Panc1 (cell line): Measurements from ENCODE around the gene USP5. TPM values are rescaled to one million over a fixed set of nuclear protein-coding genes. Genes with fewer than 3 reads are reported as not detected.
"Not testable (repeated sequence)": the region's sequence is repeated elsewhere in the genome, so short reads cannot be mapped to it uniquely, and the experiment has no call there.

Source experiments
- ATAC-seq: fragments of 200-7000 bp; cut with Tn5 transposase; 2 replicates; pipeline ENCODE4 v1.9.1; 2020; ENCODE audit warnings: mild to moderate bottlenecking, moderate library complexity
- BruUV-seq: library from RNA; stranded (reverse); fragments of 400-500 nt; replicated peaks from 2 replicates; lab custom pipeline; 2021; lab: Mats Ljungman, UMichigan
- CTCF ChIA-PET: fragments of 300-600 bp; sonication (Branson Sonifier 250); formaldehyde crosslinking; loops from one replicate; lab custom pipeline; 2022; ENCODE audit warnings: antibody characterized with exemption; lab: Charles Lee
- POLR2A ChIA-PET: fragments of 300-600 bp; sonication (Branson Sonifier 250); formaldehyde crosslinking; loops from one replicate; lab custom pipeline; 2022; ENCODE audit warnings: antibody characterized with exemption; lab: Charles Lee
- DNase-seq: peaks from one replicate; pipeline ENCODE4 v3.0.0-alpha.2; 2010; ENCODE audit warnings: low read depth, low spot score
- H3K27ac ChIP-seq: 2 replicates; pipeline ENCODE4 v1.5.1; 2011; ENCODE audit warnings: mild to moderate bottlenecking, low read length, inconsistent platforms
- H3K27me3 ChIP-seq: fragments of 200-500 bp; sonication (Bioruptor generic); 2 replicates; pipeline ENCODE4 v1.6.0; 2014; ENCODE audit warnings: low read length, inconsistent platforms; ENCODE audit not compliant: control insufficient read depth, insufficient read depth
- H3K36me3 ChIP-seq: fragments of 200-500 bp; sonication (Bioruptor generic); 2 replicates; pipeline ENCODE4 v1.5.1; 2014; ENCODE audit warnings: inconsistent platforms, mild to moderate bottlenecking, low read length, moderate library complexity; ENCODE audit not compliant: control insufficient read depth, insufficient read depth
- H3K4me1 ChIP-seq: 2 replicates; pipeline ENCODE4 v1.5.1; 2011; ENCODE audit warnings: inconsistent platforms, mild to moderate bottlenecking, low read length, moderate library complexity; ENCODE audit not compliant: control insufficient read depth, insufficient read depth
- H3K4me3 ChIP-seq, 2 experiments: 2 replicates each; pipeline ENCODE4 v1.5.1; 2011 to 2012; ENCODE audit warnings: low read depth in 2 of 2, low read length in 2 of 2, mild to moderate bottlenecking in 2 of 2, inconsistent platforms in 1 of 2, moderate library complexity in 1 of 2
- H3K9me3 ChIP-seq: fragments of 200-500 bp; sonication (Bioruptor generic); 2 replicates; pipeline ENCODE4 v1.5.1; 2014; ENCODE audit warnings: low read depth, mild to moderate bottlenecking, inconsistent platforms, low read length, moderate library complexity; ENCODE audit not compliant: control insufficient read depth, insufficient read depth
- POLR2AphosphoS5 ChIP-seq: IDR thresholded peaks from 2 replicates; pipeline ENCODE4 v1.6.1; 2012; ENCODE audit warnings: mild to moderate bottlenecking, low read depth, low read length, moderate library complexity
- SIN3A ChIP-seq: IDR thresholded peaks from 2 replicates; pipeline ENCODE4 v1.6.1; 2012; ENCODE audit warnings: low read depth, mild to moderate bottlenecking, low read length, moderate library complexity, borderline replicate concordance; ENCODE audit not compliant: insufficient read depth
- TCF7L2 ChIP-seq: IDR thresholded peaks from 2 replicates; pipeline ENCODE4 v1.6.1; 2011; ENCODE audit warnings: mild to moderate bottlenecking, low read depth, low read length, inconsistent platforms
- in situ Hi-C: cut with HindIII; loops from 2 replicates; pipeline ENCODE4 v1.10.0; 2016; ENCODE audit warnings: low sequenced_read_pairs, low pct_unique_long_range_greater_than_20kb
- intact Hi-C: fragments of 100-400 bp; cut with micrococcal nuclease; formaldehyde crosslinking; loops from one replicate; pipeline ENCODE4 v1.10.0; 2022; ENCODE audit not compliant: unreplicated experiment
- total RNA-seq: library from RNA; stranded (reverse); gene quantifications from one replicate; pipeline ENCODE4 v1.2.1, GENCODE V29; 2021; ENCODE audit not compliant: unreplicated experiment
- TF ChIP-seq, protein P1 (sequence below), 2 experiments: IDR thresholded peaks; 2 replicates each; pipeline ENCODE4 v1.6.1; 2011 to 2012; ENCODE audit warnings: low read depth in 2 of 2, control low read depth in 1 of 2, low read length in 1 of 2, mild to moderate bottlenecking in 1 of 2, moderate library complexity in 1 of 2; ENCODE audit not compliant: insufficient read depth in 1 of 2
- TF ChIP-seq, protein P2 (sequence below): fragments of 450-650 bp; IDR thresholded peaks from 2 replicates; pipeline ENCODE4 v1.5.1; 2017; ENCODE audit warnings: mild to moderate bottlenecking

The USP5 gene
- total RNA-seq, 1 experiment from 2014 or later, result 104 TPM

DNA sequence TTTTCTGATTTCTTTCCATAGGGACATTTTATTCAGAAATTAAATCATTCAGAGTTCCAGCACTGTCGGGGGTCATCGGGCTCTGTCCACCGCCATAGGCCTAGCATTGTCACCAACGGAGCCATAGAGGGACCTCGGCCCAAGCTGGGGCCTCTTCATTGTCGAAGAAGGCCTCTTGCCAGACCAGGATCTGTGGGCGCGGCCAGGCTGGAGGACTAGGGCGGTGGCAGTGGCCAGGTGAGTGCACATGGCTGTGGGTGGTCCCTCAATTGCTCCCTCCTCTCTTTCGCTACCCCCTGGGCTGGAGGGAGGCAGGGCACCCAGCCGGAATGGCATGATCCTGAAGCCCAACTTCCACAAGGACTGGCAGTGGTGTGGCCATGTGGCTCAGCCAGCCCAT is 31.7 kb downstream of the USP5 start:
- no peaks in the 10 kb centered on the region for H3K9me3 ChIP-seq
- BruUV-seq, result no TSS peak
- no peaks in the 10 kb centered on the region for H3K36me3 ChIP-seq
- TF ChIP-seq, protein P1, sequence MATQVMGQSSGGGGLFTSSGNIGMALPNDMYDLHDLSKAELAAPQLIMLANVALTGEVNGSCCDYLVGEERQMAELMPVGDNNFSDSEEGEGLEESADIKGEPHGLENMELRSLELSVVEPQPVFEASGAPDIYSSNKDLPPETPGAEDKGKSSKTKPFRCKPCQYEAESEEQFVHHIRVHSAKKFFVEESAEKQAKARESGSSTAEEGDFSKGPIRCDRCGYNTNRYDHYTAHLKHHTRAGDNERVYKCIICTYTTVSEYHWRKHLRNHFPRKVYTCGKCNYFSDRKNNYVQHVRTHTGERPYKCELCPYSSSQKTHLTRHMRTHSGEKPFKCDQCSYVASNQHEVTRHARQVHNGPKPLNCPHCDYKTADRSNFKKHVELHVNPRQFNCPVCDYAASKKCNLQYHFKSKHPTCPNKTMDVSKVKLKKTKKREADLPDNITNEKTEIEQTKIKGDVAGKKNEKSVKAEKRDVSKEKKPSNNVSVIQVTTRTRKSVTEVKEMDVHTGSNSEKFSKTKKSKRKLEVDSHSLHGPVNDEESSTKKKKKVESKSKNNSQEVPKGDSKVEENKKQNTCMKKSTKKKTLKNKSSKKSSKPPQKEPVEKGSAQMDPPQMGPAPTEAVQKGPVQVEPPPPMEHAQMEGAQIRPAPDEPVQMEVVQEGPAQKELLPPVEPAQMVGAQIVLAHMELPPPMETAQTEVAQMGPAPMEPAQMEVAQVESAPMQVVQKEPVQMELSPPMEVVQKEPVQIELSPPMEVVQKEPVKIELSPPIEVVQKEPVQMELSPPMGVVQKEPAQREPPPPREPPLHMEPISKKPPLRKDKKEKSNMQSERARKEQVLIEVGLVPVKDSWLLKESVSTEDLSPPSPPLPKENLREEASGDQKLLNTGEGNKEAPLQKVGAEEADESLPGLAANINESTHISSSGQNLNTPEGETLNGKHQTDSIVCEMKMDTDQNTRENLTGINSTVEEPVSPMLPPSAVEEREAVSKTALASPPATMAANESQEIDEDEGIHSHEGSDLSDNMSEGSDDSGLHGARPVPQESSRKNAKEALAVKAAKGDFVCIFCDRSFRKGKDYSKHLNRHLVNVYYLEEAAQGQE (IDR thresholded peaks at IDR 0.05; ENCODE audit: insufficient read depth in 1 of 2, low read depth in 2 of 2, low read length in 1 of 2), result no peak
- no peak for TF ChIP-seq TCF7L2
- no peak for TF ChIP-seq POLR2AphosphoS5
- TF ChIP-seq SIN3A, result no peak
- TF ChIP-seq, protein P2, sequence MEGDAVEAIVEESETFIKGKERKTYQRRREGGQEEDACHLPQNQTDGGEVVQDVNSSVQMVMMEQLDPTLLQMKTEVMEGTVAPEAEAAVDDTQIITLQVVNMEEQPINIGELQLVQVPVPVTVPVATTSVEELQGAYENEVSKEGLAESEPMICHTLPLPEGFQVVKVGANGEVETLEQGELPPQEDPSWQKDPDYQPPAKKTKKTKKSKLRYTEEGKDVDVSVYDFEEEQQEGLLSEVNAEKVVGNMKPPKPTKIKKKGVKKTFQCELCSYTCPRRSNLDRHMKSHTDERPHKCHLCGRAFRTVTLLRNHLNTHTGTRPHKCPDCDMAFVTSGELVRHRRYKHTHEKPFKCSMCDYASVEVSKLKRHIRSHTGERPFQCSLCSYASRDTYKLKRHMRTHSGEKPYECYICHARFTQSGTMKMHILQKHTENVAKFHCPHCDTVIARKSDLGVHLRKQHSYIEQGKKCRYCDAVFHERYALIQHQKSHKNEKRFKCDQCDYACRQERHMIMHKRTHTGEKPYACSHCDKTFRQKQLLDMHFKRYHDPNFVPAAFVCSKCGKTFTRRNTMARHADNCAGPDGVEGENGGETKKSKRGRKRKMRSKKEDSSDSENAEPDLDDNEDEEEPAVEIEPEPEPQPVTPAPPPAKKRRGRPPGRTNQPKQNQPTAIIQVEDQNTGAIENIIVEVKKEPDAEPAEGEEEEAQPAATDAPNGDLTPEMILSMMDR, result no peak
- in situ Hi-C loops (no loop called here), intact Hi-C loops (no loop called here)
- H3K4me1 ChIP-seq, result no peaks in the 10 kb centered on the region
- H3K4me3 ChIP-seq, result no peak overlapping the region
- POLR2A ChIA-PET, result no interaction called here
- ATAC-seq, result no peak
- H3K27me3 ChIP-seq, result no peaks in the 10 kb centered on the region
- CTCF ChIA-PET, result no interaction called here
- H3K27ac ChIP-seq, result no peak overlapping the region
- DNase-seq, result no peak

DNA sequence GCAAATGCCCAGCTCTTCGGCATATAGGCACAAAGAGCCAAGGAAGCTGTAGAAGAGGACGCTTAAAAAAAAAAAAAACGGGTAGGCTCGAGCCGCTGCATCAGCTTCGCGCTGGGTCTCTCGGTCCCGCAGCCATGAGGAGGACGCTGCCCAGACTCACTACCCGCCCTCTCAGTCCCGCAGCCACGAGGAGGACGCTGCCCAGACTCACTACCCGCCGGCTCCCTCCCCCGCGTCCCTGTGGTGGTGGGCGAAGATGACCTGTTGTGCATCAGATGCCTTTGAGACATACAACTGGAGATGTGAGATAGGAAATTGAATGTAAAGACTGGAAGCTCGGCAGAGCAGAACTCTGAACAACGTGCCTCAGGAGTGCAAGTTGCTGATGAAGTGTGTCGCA is 32.6 kb downstream of the USP5 start:
- TF ChIP-seq, protein P1 (IDR thresholded peaks at IDR 0.05; ENCODE audit: insufficient read depth in 1 of 2, low read depth in 2 of 2, low read length in 1 of 2), result no peak
- TF ChIP-seq TCF7L2 (no peak), SIN3A (no peak)
- POLR2A ChIA-PET, result no interaction called here
- DNase-seq (no peak), ATAC-seq (no peak)
- in situ Hi-C loops, result no loop called here
- Histone ChIP-seq H3K9me3 (no peaks in the 10 kb centered on the region), H3K36me3 (no peaks in the 10 kb centered on the region), H3K4me1 (no peaks in the 10 kb centered on the region), H3K4me3 (no peak overlapping the region), H3K27ac (no peak overlapping the region), H3K27me3 (no peaks in the 10 kb centered on the region)
- no TSS peak for BruUV-seq
- CTCF ChIA-PET, result no interaction called here
- intact Hi-C loops, result no loop called here

DNA sequence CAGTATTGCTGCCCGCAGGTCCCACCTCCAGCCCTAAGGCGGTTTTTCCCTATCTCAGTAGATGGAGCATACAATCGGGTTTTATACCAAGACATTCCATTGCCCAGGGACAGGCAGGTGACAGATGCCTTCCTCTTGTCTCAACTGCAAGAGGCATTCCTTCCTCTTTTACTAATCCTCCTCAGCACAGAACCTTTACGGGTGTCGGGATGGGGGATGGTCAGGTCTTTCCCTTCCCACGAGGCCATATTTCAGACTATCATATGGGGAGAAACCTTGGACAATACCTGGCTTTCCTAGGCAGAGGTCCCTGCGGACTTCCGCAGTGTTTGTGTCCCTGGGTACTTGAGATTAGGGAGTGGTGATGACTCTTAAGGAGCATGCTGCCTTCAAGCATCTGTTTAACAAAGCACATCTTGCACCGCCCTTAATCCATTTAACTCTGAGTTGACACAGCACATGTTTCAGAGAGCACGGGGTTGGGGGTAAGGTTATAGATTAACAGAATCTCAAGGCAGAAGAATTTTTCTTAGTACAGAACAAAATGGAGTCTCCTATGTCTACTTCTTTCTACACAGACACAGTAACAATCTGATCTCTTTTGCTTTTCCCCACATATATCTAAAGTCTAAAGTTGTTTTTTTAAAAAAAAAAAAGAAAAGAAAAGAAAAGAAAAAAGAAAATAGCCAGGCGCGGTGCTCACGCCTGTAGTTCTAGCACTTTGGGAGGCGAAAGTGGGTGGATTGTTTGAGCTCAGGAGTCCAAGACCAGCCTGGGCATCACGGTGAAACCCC is 34.5 kb downstream of the USP5 start:
- H3K4me3 ChIP-seq, H3K27me3 ChIP-seq, H3K27ac ChIP-seq, BruUV-seq, intact Hi-C loops, POLR2A ChIA-PET, ATAC-seq, in situ Hi-C loops, H3K36me3 ChIP-seq, DNase-seq, H3K4me1 ChIP-seq, H3K9me3 ChIP-seq: not testable (repeated sequence)
- CTCF ChIA-PET, result interaction anchor here (0.7 kb wide), 1 partner anchor 123 kb away, joined by 3 read pairs; no protein-coding TSS in a partner anchor
